Adrenal gland (tissue), 5 donors: ENCODE results near the gene WDR70.

Experiments
- POLR2A ChIP-seq, 2 donors: fragments of 450-650 bp; IDR thresholded peaks; one replicate each; pipeline ENCODE4 v1.6.1; 2017; ENCODE audit warnings: antibody characterized with exemption in 2 of 2, mild to moderate bottlenecking in 2 of 2, moderate library complexity in 1 of 2
- TF ChIP-seq, protein P1 (sequence below), 6 experiments: fragments of 450-650 bp in 4 of 6; fragments of 200-600 bp in 2 of 6; sonication (generic) in 1 of 6; IDR thresholded peaks; 1 replicate in 5 of 6; 2 replicates in 1 of 6; pipeline versions ENCODE4 v1.5.1 to v1.8.0; 2016 to 2021; ENCODE audit warnings: antibody characterized with exemption in 6 of 6, mild to moderate bottlenecking in 2 of 6, moderate library complexity in 1 of 6
- donor health status: DM: no; HTN: no; CAD: no.

GRCh38 chr5:37554405-37554739 is 175.3 kb downstream of the WDR70 start:
- TF ChIP-seq, protein P1, sequence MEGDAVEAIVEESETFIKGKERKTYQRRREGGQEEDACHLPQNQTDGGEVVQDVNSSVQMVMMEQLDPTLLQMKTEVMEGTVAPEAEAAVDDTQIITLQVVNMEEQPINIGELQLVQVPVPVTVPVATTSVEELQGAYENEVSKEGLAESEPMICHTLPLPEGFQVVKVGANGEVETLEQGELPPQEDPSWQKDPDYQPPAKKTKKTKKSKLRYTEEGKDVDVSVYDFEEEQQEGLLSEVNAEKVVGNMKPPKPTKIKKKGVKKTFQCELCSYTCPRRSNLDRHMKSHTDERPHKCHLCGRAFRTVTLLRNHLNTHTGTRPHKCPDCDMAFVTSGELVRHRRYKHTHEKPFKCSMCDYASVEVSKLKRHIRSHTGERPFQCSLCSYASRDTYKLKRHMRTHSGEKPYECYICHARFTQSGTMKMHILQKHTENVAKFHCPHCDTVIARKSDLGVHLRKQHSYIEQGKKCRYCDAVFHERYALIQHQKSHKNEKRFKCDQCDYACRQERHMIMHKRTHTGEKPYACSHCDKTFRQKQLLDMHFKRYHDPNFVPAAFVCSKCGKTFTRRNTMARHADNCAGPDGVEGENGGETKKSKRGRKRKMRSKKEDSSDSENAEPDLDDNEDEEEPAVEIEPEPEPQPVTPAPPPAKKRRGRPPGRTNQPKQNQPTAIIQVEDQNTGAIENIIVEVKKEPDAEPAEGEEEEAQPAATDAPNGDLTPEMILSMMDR (IDR thresholded peaks at IDR 0.05) = no peak
- no peak for TF ChIP-seq POLR2A (IDR thresholded peaks at IDR 0.05)
